Endometrial microvascular endothelial cells (primary cell): Measurements from ENCODE around the gene SAC3D1. TPM values are rescaled to one million over a fixed set of nuclear protein-coding genes. Genes with fewer than 3 reads are reported as not detected.

Experiments used
- in situ Hi-C: cut with HindIII; loops from 2 replicates; pipeline ENCODE4 v1.10.0; 2017; ENCODE audit warnings: low sequenced_read_pairs, low pct_unique_long_range_greater_than_20kb; ENCODE audit errors: inconsistent ontology term
- total RNA-seq: library from RNA; depleted of rRNA; stranded (reverse); fragments of >200 nt; gene quantifications from one replicate; pipeline ENCODE4 v1.2.3, GENCODE V29; 2015; ENCODE audit errors: inconsistent ontology term

Gene SAC3D1
- total RNA-seq, 1 donor from 2014 or later, result 17.8 TPM

- in situ Hi-C loops, result no loop called here
These were observed 16.5 kb downstream of the SAC3D1 start for GRCh38 chr11:65057526-65057925.

GRCh38 chr11:65058012-65058411 lies 17.0 kb downstream of the SAC3D1 start:
- in situ Hi-C loops, result no loop called here

DNA sequence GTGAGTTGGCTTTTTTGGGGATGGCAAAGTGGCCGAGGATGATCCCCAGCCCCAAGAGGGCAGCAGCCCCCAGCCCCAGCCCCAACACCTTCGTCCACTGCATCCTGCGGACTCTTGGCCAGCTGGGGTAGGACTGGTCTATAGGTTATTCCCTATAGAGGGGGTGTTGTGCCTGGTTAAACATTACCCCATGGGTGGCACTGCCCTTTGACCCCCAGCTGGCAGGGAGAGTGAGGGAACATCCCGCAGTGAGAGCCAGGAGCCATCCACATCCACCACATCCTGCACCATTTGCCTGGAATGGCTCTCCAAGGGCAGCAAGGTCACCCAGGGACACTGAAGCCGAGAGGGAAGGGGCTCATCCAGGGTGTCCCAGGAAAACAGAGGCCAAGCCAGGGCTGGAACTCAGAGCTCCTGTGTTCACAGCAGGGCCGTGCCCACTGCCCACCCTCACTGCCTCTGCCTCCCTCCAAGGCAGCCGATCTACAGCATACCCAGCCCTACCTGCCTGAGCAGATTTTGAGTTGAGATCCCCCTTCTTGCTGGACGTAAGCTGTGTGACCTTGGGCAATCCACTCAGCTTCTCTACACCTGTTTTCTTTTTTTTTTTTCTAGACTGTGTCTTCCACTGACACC lies 17.5 kb downstream of the SAC3D1 start, which contains the start of gene NAALADL1:
Gene NAALADL1, minus strand, starts transcription at position 135 of the 636 bp plus-strand sequence. Its CDS starts 32 bp downstream, at position 103.
- in situ Hi-C loops, result no loop called here

DNA sequence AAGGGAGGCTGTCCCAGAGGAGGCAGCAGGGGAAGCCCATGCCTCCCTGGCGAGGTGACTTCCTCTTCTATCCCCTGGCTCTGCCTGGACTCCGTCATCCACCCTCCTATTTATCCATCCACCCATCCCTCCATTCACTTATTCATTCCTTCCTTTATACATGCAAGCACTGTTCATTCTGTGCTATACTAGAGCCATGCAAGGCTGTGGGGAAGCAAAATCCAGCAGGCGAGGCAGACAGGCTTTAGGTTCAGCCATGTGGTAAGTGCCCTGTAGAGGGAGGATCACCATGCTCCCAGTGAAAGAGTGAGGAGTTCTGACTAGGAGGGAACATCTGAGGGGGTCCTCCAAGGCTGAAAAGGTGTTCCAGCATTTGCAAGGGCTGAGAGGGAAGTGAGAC lies 18.5 kb downstream of the SAC3D1 start:
- in situ Hi-C loops, result no loop called here

- in situ Hi-C loops, result no loop called here
These were observed 19.2 kb downstream of the SAC3D1 start for GRCh38 chr11:65059959-65060824.

- in situ Hi-C loops, result no loop called here
These were observed 20.0 kb downstream of the SAC3D1 start for GRCh38 chr11:65060913-65061408.

GRCh38 chr11:65063532-65063931 lies 22.5 kb downstream of the SAC3D1 start:
- in situ Hi-C loops, result no loop called here

- in situ Hi-C loops, result no loop called here
These were observed 23.8 kb downstream of the SAC3D1 start for GRCh38 chr11:65064847-65065240.

- in situ Hi-C loops, result no loop called here
These were observed 24.8 kb downstream of the SAC3D1 start for GRCh38 chr11:65065851-65066250.

- in situ Hi-C loops, result no loop called here
These were observed 25.3 kb downstream of the SAC3D1 start for GRCh38 chr11:65066315-65066714.

DNA sequence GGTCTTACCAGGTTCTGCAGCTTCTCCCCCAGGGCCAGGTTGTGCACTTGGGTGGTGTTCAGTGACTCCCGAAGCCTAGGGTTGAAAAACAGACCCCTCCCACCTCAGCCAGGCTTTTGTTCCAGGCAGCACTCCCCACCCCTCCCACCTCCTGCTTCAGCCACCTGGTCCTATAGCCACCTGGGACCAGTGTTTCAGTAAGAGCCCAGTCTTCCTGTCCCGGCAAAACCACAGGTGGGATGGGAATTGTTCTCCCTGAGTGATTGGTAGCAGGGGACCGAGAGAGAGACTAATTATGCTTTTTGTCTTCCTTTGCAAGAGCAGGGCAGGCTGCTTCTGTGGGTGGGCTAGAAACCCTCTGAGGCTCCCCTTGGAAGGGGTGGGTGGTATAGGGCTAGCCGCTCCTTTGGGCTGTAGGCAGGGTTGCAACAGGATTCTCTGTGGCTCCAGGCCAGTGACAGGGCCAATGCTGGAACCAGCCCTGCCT lies 25.8 kb downstream of the SAC3D1 start:
- in situ Hi-C loops, result no loop called here

DNA sequence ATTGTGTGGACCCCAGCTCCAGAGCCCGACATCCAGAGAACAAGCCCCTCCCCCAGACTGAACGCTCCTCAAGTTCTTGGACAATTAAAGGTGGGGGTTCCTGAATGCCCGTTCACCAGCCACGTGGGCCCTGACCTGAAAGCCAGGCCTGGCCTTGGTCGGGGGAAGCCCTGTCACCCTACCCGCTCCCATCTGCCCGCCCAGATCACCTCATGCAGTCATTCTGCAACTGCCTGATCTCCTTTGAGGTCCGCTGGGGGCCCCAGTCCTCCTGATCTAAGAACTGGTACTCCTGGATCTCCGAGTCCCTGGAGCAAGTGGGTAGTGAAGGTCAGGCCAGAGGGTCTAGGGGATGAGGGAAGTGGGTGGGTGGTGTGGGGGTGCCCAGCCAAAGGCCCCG lies 26.4 kb downstream of the SAC3D1 start:
- in situ Hi-C loops, result no loop called here

- in situ Hi-C loops, result no loop called here
These were observed 28.2 kb downstream of the SAC3D1 start for GRCh38 chr11:65069217-65069616.

DNA sequence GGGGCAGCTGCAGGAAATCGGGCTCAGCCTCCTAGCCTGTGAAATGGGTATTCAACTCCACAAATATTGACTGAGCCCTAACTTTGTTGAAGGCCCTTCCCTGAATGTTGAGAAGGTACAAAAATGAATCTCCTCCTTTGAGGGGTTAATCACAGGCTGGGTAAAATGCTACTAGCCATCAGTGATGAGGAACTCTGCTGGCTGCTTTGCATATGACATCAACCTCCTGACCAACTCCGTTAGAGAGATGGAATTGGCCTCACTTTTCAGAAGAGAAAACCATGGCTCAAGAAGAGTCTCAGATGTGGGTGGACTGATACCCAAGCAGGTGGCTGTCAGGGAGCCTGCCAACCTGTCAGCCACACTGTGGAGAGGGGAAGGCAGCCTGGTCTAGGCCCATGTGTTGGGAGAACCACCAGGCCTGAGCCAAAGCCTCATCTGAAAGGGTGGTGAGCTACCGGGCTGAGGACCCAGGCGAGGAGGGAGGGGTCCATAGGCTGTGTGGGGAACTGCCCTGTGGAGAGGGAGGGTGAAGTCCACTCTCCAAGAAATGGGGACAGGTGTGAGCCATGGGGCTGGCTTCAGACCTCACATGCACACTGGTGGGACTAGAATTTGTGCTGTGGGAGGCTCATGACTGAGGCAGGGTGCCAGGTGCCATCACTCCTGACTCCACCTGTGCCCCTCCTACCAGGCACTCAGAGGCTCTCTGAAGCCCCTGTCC lies 31.1 kb downstream of the SAC3D1 start:
- in situ Hi-C loops, result no loop called here

DNA sequence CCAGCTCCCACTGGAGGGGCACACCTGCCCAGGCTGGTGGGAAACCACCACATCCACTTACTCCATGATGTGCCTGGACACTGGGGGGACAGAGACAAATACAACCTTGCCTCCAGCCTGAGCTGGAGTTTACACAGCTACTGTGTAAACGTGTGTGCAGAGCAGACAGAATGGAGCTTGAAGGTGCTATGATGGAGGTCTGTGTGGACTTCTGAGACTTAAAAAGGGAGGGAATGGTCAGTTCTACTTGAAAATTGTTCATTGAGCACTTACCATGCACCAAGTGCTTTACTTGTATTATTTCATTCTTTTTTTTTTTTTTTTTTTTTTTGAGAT lies 31.6 kb downstream of the SAC3D1 start:
- in situ Hi-C loops, result no loop called here

- in situ Hi-C loops, result no loop called here
These were observed 36.4 kb downstream of the SAC3D1 start for GRCh38 chr11:65077451-65077850.

GRCh38 chr11:65078151-65078550 lies 37.1 kb downstream of the SAC3D1 start:
- in situ Hi-C loops, result no loop called here

DNA sequence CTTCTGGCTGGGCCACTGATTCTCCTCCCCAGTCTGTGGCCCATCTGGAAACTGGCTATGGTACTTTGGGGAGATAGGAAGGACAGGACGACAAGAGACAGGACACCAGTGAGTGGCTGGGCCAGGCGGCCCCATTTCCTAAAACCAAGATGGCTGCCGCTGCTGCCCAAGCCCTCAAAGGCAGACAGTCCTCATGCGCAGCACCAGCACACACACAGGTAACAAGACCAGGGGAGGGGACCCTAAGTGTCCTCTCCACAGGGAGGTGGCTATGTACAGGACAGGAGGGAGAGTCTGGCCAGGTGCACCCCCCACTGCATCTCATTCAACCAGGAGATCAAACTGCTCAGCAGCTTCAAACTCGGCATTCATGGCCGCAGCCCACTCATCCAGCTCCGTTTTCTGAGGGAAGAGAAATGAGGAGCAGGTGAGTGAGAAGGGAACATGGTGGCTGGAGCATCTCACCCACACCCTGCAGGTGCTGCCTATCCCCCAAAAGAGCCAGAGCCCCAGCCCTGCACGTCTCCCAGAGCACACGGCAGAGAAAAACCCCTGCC lies 37.9 kb downstream of the SAC3D1 start:
- in situ Hi-C loops, result no loop called here

GRCh38 chr11:65083134-65083833 lies 42.3 kb downstream of the SAC3D1 start:
- in situ Hi-C loops, result no loop called here
